Sigmoid colon (tissue), 4 donors: Measurements from ENCODE around the gene OLFM4.

Experiments
- POLR2A ChIP-seq, 2 donors: fragments of 450-650 bp; IDR thresholded peaks; one replicate each; pipeline ENCODE4 v1.6.1; 2016; ENCODE audit warnings: antibody characterized with exemption in 2 of 2, mild to moderate bottlenecking in 2 of 2, moderate library complexity in 2 of 2
- POLR2AphosphoS5 ChIP-seq, 4 donors: sonication (generic); formaldehyde crosslinking; IDR thresholded peaks; one replicate each; pipeline ENCODE4 v1.6.1; 2017; ENCODE audit warnings: antibody characterized with exemption in 4 of 4

GRCh38 chr13:53075356-53076041 lies 46.9 kb downstream of the OLFM4 start:
- no peak for TF ChIP-seq POLR2A (IDR thresholded peaks at IDR 0.05)
- TF ChIP-seq POLR2AphosphoS5 (IDR thresholded peaks at IDR 0.05): no peak
